Stimulated activated CD4-positive, alpha-beta T cell treated with anti-CD3 and anti-CD28 coated beads, Interleukin-2, amount 100 ng/mL, for 48 hours (primary cell): Measurements from ENCODE around the gene ARRDC1.
"Not testable (repeated sequence)": the region's sequence is repeated elsewhere in the genome, so short reads cannot be mapped to it uniquely, and the experiment has no call there.

Source experiments
- DNase-seq, 2 donors: peaks; one replicate each; pipeline ENCODE4 v3.0.0-alpha.2; 2020

The ARRDC1 gene

DNA sequence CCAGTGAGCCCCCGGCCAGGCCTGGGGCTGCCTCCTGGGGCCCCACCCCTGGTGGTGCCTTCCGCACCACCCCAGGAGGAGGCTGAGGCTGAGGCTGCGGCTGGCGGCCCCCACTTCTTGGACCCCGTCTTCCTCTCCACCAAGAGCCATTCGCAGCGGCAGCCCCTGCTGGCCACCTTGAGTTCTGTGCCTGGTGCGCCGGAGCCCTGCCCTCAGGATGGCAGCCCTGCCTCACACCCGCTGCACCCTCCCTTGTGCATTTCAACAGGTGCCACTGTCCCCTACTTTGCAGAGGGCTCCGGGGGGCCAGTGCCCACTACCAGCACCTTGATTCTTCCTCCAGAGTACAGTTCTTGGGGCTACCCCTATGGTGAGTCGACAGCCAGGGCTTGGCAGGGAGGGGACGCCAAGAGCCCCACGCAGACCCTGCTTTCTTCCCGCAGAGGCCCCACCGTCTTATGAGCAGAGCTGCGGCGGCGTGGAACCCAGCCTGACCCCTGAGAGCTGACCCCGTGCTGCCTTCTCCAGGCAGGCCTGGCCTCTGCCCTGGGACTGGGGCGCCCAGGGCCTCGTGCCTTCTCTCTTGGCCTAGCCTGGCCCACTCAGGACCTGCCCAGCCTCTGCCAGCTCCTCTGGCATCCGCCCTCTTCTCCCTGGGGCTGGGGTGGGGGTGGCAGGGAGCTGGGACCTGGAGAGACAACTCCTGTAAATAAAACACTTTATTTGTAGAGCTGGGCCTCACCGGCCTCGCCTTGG, 9.3 kb downstream of the ARRDC1 start:
- no peak for DNase-seq

- DNase-seq = no peak
These were observed 9.9 kb downstream of the ARRDC1 start for GRCh38 chr9:137615387-137615871.

DNA sequence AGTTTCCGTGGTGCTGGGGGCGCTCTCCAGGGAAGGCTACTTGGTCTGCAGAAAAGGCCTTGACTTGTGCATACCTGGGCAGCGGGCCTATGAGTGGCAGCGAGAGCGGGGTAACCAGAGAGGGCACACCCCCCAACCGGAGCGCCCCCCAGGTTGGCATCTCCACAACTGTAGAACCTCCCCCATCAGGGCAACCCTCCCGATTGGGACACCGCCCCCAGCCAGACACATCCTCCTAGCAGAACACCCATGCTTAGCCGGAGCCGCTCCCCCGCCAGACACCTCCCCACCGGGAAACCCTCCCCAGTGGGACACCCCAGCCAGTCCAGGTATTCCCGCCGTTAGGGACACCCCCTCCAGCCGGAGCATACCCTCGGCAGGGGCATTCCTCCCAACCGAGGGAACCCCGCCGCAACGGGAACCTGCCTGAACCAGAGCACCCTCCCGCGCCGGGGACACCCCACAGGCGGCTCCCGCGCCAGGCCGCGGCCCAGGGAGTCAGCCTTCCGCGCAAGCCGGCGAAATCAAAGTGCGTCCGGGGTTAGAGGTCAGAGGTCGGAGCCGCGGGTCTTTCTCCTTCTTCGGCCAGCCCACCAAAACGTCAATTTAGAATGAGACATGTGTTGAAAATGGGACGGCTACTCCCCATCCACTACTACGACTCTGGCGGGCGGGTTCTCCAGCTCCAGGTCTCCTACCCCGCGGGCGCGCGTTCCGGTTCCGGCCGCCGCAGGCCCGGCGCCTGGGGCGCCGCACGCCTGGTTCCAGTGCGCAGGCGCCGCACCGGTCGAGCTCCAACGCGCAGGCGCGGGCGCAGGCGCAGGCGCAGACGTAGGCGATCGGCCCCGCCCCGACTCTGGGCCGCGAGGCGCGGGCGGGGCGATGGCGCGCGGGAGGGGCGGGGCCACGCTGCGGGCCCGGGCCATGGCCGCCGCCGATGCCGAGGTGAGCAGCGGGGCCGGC, 12.9 kb downstream of the ARRDC1 start, which contains the start of gene EHMT1:
EHMT1 (plus strand) TSS at position 901 of the 963 bp plus-strand sequence; CDS start at position 925, 24 bp downstream.
- peak; percentile 90 to 92 for DNase-seq

DNA sequence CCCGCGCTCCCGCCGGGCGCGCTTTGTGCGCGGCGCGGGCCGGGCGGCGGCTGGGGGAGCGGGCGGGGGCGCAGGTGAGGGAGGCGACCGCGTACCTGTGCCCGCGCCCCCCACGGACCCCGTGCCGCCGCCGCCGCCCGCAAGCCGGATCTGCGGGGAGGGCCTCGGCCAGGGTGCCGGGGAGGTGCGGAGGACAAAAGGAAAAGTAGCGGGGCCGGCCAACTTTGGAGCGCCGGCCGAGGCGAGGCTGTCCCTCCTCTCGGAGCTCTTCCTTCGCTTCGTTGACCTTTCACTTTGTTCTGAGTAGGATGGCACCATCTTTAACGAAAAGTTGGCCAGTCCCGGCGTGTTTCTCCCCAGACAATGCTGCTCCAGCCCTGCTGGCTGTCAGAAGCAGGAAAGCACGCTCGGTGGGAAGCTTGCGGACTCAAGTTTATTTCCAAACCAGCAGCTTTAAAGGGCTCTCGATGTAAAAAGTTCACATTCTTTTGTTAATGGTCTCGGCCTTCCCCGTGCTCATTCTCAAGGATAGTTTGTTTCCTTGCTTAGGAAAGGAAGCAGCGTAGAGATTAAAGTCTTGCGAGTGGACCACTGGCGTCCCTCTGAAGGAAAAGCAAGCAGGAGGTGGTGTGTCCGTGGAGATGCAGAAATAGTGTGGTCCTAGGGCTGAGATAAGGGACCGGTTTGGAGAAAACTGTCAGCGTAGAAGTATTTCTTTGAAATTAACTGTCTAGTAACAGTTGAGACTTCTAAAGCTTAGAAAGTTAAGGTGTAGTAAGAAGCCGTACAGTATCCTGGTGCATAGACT, 14.0 kb downstream of the ARRDC1 start:
- DNase-seq = peak in 1 of 2 donors; percentile 25

DNA sequence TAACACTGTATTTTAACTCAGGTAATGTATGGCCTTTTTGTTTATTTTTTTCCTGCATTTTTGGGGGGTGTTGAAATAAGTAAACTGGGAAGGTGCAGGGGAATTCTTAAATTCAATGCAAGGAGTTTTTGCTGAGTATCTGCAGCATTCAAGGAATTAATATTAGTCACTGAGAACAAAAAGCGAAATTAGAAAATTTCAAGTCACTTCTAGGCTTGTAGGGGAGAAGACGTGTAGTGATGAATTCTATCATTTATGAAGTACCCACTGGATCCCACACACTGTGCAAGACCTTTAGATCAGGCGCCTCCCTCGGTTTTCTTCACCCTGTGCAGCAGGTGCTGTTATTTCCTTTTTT, 14.5 kb downstream of the ARRDC1 start:
- no peak for DNase-seq

GRCh38 chr9:137620581-137620980, 15.1 kb downstream of the ARRDC1 start:
- DNase-seq = no peak

GRCh38 chr9:137621131-137621757, 15.8 kb downstream of the ARRDC1 start:
- DNase-seq = no peak

- not testable (repeated sequence) for DNase-seq
These were observed 16.7 kb downstream of the ARRDC1 start for GRCh38 chr9:137622211-137622610.

GRCh38 chr9:137626464-137626863, 21.0 kb downstream of the ARRDC1 start:
- no peak for DNase-seq

GRCh38 chr9:137627406-137627805, 21.9 kb downstream of the ARRDC1 start:
- DNase-seq = not testable (repeated sequence)

- DNase-seq = no peak
These were observed 24.6 kb downstream of the ARRDC1 start for GRCh38 chr9:137630126-137630525.

DNA sequence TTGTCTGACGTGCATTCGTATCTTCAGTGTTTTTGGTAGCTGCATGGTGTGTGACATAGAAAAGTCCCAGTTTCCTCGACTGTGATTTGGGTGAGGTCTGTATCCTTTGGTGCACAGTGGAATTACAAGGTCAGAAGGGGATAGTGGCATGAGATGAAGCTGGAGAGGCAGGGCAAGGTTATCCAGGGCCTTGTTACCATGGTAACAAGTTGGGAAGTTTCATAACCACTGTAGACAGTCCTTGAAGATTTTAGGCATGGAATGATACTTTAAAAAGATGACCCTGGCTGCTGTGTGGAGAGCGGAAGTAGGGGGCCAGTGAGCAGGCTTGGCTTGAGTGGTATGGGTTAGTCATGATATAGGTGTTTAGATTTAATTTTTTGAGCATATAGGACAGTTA, 25.2 kb downstream of the ARRDC1 start:
- no peak for DNase-seq

- no peak for DNase-seq
These were observed 26.1 kb downstream of the ARRDC1 start for GRCh38 chr9:137631345-137632229.

- DNase-seq = no peak
These were observed 27.0 kb downstream of the ARRDC1 start for GRCh38 chr9:137632230-137633161.

DNA sequence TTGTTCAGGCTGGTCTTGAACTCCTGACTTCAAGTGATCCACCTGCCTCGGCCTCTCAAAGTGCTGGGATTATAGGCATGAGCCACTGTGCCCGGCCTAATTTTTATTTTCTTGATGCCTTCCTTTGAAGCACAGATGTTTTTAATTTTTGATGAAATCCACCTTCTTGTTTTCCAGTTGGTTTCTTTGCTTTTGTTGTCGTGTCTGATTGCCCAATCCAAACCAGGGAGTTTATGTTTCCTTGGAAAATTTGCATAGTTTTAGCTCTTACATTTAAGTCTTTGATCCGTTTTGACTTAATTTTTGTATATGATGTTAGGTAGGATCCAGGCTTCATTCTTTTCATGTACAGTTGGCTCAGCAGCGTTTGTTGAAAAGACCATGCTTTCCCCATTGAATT, 28.5 kb downstream of the ARRDC1 start:
- no peak for DNase-seq

DNA sequence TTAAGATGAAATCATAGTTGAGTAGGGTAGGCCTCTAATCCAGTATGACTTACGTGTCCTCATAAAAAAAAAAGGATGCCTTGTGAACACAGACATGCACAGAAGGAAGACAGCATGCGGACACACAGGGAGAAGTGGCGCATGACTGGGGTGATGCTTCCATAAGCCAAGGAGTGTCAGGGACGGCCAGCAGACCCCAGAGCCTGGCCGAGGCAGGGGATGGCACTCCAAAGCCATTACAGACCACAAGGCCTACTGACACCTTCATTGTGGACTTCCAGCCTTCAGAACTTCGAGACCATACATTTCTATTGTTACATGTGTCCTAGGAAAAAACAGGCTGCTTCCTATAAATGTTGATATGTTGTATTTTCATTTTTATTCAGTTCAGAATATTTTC, 33.2 kb downstream of the ARRDC1 start:
- DNase-seq = no peak

- no peak for DNase-seq
These were observed 34.0 kb downstream of the ARRDC1 start for GRCh38 chr9:137639303-137640051.

DNA sequence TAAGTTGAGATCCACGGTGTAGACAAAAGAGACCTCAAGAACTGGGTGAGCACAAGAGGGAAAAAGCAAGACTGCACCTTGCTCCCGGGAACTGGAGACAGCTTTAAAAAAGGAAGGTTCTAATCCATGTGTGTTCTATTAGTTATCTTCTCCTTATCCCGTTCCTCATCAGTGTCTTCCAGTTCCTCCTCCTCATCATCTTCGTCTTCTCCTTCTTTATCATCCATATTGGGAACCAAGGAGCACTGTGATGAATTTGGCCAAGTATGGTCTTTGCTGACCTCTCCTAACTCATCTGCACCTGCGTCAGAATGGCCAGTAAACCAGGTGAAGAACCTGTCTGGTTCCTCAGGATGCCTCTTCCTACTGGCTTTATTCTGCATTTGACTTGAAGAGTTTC, 35.4 kb downstream of the ARRDC1 start:
- no peak for DNase-seq

DNA sequence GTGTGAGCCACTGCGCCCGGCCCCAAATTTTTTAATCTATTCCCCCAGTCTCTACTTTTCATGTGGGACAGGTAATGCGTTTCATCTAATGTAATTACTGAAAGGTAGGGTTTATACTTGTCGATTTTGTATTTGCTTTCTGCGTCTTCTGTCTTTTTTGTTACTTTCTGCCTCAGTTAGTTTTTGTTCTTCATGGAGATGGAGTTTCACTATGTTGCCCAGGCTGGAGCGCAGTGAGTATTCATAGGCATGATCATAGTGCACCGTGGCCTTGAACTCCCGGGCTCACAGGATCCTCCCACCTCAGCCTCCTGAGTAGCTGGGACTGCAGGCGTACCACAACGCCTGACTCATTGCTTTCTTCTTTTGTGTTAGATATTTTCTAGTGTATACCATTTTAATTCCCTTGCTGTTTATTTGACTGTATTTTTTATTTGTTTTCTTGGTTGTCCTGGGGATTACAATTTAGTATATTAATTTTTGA, 36.7 kb downstream of the ARRDC1 start:
- no peak for DNase-seq
